A549 treated with RU486 at 1 μM for 4 hours (cell line): ENCODE data around the gene PRR20A. TPM values are rescaled to one million over a fixed set of nuclear protein-coding genes. Genes with fewer than 3 reads are reported as not detected.

Source experiments
- total RNA-seq: library from RNA; stranded (reverse); fragments of 200-300 nt; extraction: Qiagen RNA extraction; gene quantifications from 5 replicates; pipeline ENCODE4 v1.2.3, GENCODE V29; 2022; ENCODE audit warnings: low read depth

The PRR20A gene
- not detected in 5 replicates for total RNA-seq

GRCh38 chr13:57140235-57140968 lies at the start of gene PRR20A:
TSS of gene PRR20A (plus strand) at chr13:57140918. CDS start at chr13:57141305, 387 bp downstream.

GRCh38 chr13:57147188-57147587 lies 6.5 kb downstream of the PRR20A start, which contains the start of gene PRR20B:
TSS of gene PRR20B (plus strand) at chr13:57147488. CDS start at chr13:57147875, 387 bp downstream.

GRCh38 chr13:57153761-57154160 lies 13.0 kb downstream of the PRR20A start, which contains the start of gene PRR20C:
TSS of gene PRR20C (plus strand) at chr13:57154061. CDS start at chr13:57154448, 387 bp downstream.

GRCh38 chr13:57160332-57160731 lies 19.6 kb downstream of the PRR20A start, which contains the start of gene PRR20D:
TSS of gene PRR20D (plus strand) at chr13:57160632. CDS start at chr13:57161019, 387 bp downstream.

GRCh38 chr13:57166897-57167296 lies 26.2 kb downstream of the PRR20A start, which contains the start of gene PRR20E:
TSS of gene PRR20E (plus strand) at chr13:57167197. CDS start at chr13:57167584, 387 bp downstream.

Other genes with a start within 250 kb of the PRR20A start
- gene PRR20B, start 6.6 kb downstream of the PRR20A start, total RNA-seq = not detected in 5 replicates
- not detected in 5 replicates for gene PRR20C, start 13.1 kb downstream of the PRR20A start, total RNA-seq
- not detected in 5 replicates for gene PRR20D, start 19.7 kb downstream of the PRR20A start, total RNA-seq
- gene PRR20E, start 26.3 kb downstream of the PRR20A start, total RNA-seq = not detected in 5 replicates